Measurements from ENCODE around the gene PNPLA6. TPM values are rescaled to one million over a fixed set of nuclear protein-coding genes. Genes with fewer than 3 reads are reported as not detected.
"Not testable (repeated sequence)": the region's sequence is repeated elsewhere in the genome, so short reads cannot be mapped to it uniquely, and the experiment has no call there.

PNPLA6 gene
- total RNA-seq, 1 experiment from 2014 or later, result 175 TPM

DNA sequence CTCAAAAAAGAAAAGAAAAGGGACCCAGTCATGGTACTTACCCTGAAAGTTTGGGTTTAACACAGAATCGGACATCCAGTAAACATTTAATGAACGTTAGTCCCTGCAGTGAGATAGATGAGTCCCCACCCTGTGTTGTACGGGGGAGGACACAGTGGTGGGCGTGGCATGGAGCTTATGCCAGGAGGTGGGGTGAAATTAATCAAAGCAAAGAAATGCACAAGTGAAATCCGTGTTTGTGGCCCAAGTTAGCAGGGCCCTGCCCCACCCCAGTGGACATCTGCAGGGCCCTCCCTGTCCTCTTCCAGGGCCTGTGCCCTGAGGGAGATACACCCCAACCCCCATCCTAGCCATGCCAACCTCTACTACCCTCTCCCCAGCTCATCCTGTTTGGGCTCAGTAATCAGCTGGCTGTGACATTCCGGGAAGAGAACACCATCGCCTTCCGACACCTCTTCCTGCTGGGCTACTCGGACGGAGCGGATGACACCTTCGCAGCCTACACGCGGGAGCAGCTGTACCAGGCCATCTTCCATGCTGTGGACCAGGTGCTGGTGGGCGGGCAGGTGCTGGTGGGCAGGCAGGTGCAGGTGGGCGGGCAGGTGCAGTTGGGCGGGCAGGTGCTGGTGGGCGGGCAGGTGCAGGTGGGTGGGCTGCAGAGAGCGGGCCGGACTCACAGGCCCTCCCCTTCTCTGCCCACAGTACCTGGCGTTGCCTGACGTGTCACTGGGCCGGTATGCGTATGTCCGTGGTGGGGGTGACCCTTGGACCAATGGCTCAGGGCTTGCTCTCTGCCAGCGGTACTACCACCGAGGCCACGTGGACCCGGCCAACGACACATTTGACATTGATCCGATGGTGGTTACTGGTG, 9.2 kb upstream of the PNPLA6 start:
- Histone ChIP-seq H3K27me3 (no peaks in the 10 kb centered on the region), H3K4me3 (no peak overlapping the region), H3K36me3 (peaks cover 23% of the 10 kb centered on the region), H3K9me3 (no peaks in the 10 kb centered on the region)
- DNase-seq, result no peak

DNA sequence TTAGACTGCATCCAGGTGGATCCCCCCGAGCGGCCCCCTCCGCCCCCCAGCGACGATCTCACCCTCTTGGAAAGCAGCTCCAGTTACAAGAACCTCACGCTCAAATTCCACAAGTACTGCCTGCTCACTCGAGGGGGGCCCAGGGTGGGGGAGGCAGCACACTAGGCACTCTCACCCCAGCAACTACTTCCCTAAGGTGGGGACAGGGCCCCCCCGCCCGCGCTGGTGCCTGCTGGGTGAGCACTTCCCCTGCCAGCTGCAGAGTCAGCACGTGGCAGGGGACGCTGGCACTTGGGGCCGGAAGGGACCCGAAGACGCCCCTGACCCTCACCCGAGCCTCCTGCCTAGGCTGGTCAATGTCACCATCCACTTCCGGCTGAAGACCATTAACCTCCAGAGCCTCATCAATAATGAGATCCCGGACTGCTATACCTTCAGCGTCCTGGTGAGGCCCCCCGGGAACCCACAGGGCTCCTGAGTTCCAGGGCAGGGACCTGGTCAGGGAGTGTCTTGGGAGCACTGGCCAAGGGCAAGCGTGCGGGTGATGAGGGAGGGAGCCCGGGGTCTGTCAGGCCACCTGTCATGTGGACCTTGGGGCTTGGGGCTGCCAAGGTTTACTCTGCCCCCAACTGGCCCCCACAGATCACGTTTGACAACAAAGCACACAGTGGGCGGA, 7.9 kb upstream of the PNPLA6 start:
- H3K4me3 ChIP-seq, result no peak overlapping the region
- DNase-seq, result no peak

DNA sequence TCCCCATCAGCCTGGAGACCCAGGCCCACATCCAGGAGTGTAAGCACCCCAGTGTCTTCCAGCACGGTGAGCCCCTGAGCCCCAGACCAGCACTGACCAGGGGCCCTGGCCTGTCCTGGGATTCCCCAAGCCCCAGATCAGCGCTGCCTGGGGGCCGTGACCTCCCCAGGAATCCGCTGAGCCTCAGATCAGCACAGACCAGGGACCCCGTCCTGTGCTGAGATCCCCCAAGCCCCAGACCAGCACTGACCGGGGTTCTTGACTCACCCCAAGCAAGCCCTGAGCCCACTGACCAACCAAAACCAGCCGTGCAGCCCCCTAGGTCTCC, 7.4 kb upstream of the PNPLA6 start:
- Histone ChIP-seq H3K36me3 (peaks cover 27% of the 10 kb centered on the region), H3K4me3 (no peak overlapping the region), H3K27me3 (no peaks in the 10 kb centered on the region), H3K9me3 (no peaks in the 10 kb centered on the region)
- no peak for DNase-seq

More for the DNA sequence above, 7.9 kb upstream of the PNPLA6 start:
- H3K9me3 ChIP-seq, result no peaks in the 10 kb centered on the region
- no peaks in the 10 kb centered on the region for H3K27me3 ChIP-seq
- peaks cover 25% of the 10 kb centered on the region for H3K36me3 ChIP-seq

DNA sequence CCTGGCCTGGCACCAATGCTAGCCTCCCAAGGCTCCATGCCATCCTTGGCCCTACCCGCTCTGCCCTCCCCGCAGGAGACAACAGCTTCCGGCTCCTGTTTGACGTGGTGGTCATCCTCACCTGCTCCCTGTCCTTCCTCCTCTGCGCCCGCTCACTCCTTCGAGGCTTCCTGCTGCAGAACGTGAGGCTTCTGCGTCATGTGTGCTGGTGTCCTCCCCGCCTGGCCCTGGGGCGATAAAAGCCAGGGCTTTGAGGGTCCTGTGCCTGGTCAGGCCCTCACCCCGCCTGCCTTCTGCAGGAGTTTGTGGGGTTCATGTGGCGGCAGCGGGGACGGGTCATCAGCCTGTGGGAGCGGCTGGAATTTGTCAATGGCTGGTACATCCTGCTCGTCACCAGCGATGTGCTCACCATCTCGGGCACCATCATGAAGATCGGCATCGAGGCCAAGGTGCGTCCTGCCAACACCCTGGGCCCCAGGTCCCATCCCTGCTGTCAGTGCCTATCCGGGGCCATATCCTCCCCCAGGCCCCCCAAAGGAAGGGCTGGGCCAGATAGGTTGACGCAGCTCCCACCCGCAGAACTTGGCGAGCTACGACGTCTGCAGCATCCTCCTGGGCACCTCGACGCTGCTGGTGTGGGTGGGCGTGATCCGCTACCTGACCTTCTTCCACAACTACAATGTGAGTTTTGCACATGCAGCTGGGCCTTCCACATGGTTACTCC, 6.8 kb upstream of the PNPLA6 start:
- DNase-seq, result no peak
- Histone ChIP-seq H3K9me3 (no peaks in the 10 kb centered on the region), H3K4me3 (no peak overlapping the region), H3K27me3 (no peaks in the 10 kb centered on the region), H3K36me3 (peaks cover 32% of the 10 kb centered on the region)

DNA sequence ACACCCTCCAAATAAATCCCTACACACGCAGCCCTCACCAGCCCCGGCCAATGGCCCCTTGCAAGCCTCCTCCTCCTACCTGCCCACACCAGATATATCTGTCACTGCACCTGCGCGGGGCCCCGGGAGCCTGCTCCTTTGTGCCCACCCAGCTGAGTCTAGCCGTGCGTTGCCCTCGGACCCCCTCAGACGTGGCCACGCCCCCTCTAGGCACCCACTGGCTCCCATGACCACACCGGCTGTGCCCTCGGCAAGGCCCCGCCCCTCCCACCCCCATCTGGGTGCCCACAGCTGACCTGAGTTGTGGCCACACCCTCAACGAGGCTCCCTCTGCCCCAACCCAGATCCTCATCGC, 6.3 kb upstream of the PNPLA6 start:
- no peaks in the 10 kb centered on the region for H3K9me3 ChIP-seq
- no peak overlapping the region for H3K4me3 ChIP-seq
- DNase-seq, result no peak
- peaks cover 32% of the 10 kb centered on the region for H3K36me3 ChIP-seq
- H3K27me3 ChIP-seq, result no peaks in the 10 kb centered on the region

DNA sequence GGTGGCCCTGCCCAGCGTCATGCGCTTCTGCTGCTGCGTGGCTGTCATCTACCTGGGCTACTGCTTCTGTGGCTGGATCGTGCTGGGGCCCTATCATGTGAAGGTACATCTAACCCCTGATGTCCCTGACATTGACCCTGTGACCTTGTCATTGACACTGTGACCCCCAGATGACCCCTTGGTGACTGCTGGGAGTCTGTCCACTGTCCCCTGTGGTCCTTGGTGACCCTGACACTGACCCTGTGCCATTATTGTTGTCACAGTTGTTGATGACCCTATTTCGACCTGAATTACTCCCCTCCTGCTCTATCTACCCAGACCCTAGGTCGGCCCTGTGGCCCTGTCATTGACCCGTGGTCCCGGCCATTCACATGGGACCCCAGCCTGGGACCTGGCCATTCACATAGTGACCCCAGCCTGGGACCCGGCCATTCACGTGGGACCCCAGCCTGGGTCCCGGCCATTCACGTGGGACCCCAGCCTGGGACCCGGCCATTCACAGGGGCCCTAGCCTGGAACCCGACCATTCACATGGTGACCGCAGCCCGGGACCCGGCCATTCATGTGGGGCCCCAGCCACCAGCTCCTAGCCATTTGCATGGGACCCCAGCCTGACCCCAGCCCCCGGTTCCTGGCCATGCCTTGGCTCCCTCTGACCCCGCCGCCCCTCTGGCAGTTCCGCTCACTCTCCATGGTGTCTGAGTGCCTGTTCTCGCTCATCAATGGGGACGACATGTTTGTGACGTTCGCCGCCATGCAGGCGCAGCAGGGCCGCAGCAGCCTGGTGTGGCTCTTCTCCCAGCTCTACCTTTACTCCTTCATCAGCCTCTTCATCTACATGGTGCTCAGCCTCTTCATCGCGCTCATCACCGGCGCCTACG, 5.7 kb upstream of the PNPLA6 start:
- no peak overlapping the region for H3K4me3 ChIP-seq
- no peaks in the 10 kb centered on the region for H3K9me3 ChIP-seq
- H3K27me3 ChIP-seq, result no peaks in the 10 kb centered on the region
- H3K36me3 ChIP-seq, result peaks cover 32% of the 10 kb centered on the region
- DNase-seq, result no peak

DNA sequence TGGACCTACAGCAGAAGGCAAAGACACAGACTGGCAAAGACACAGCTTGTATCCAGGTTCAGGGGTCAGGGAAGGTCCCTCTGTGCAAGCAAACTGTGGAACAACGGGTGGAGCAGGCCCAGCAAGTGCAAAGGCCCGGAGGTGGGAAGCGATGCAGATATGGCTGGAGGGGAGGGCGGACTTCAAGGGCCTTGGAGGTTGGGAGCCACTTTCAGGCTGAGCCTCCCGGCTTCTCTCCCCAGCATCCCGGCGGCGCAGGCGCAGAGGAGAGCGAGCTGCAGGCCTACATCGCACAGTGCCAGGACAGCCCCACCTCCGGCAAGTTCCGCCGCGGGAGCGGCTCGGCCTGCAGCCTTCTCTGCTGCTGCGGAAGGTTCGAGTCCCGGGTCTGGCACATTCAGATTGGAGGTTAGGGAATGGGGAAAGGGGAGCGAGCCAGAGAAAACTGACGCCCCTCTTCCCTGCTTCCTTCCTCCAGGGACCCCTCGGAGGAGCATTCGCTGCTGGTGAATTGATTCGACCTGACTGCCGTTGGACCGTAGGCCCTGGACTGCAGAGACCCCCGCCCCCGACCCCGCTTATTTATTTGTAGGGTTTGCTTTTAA, 2.1 kb upstream of the PNPLA6 start:
- no peaks in the 10 kb centered on the region for H3K9me3 ChIP-seq
- no peak for DNase-seq

DNA sequence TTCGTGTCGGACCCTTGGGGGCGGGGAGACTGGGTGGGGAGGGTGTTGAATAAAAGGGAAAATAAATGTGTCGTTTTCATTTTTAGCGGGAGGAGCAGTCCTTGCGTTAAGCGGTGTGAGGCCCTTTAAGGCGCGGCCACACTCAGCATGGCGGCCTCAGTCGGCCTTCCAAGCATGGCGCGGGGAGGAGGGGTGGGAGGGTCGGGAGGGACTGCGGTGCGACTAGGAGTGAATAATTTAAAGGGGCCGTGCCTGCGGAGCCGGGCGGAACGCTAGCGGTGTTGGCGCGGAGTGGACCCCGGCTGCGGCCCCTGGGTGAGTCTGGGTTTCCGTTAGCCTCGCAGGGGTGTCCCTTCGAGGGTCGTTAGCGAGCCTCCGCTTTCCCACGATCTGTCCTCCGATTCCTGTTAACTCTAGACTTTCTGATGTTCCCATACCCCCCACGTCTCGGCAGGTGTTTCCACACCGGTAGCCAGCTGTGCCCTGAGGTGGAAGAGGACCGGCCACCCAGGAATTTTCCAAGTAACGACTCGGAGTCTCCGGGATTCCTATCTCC, 1.5 kb upstream of the PNPLA6 start:
- H3K36me3 ChIP-seq, result peaks cover 45% of the 10 kb centered on the region
- no peaks in the 10 kb centered on the region for H3K9me3 ChIP-seq
- H3K4me3 ChIP-seq, result peak overlapping the region; percentile 86
- no peaks in the 10 kb centered on the region for H3K27me3 ChIP-seq
- DNase-seq, result peak; percentile 88

More for the DNA sequence above, 2.1 kb upstream of the PNPLA6 start:
- Histone ChIP-seq H3K27me3 (no peaks in the 10 kb centered on the region), H3K36me3 (peaks cover 39% of the 10 kb centered on the region), H3K4me3 (peak overlapping the region; percentile 86)

DNA sequence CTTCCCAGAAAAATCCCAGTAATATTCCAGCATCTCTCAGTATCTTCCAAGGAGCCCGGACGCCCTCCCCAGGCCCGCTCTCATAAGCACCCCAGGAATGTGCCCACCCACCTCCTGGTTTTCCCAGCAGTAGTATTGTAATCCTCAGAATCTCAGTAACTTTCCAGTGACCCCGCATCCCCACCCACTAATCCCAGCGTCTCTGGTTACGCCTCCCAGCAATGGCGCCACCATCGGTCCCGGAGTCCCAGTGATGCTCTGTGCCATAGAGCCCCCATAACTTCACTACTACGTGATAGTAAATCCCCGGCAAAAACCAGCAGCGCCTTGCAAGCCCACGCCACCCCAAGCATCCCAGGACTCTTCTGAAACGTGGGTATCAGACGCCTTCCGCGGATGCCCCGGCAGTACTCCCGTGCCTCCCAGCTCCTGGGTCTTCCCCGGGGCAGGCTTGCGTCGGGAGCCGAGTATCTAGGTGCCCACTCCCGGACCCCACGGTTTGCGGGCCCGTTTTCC, 928 bp upstream of the PNPLA6 start:
- peak; percentile 72 for DNase-seq
- Histone ChIP-seq H3K4me3 (peak overlapping the region; percentile 86), H3K27me3 (no peaks in the 10 kb centered on the region), H3K36me3 (peaks cover 46% of the 10 kb centered on the region), H3K9me3 (no peaks in the 10 kb centered on the region)

DNA sequence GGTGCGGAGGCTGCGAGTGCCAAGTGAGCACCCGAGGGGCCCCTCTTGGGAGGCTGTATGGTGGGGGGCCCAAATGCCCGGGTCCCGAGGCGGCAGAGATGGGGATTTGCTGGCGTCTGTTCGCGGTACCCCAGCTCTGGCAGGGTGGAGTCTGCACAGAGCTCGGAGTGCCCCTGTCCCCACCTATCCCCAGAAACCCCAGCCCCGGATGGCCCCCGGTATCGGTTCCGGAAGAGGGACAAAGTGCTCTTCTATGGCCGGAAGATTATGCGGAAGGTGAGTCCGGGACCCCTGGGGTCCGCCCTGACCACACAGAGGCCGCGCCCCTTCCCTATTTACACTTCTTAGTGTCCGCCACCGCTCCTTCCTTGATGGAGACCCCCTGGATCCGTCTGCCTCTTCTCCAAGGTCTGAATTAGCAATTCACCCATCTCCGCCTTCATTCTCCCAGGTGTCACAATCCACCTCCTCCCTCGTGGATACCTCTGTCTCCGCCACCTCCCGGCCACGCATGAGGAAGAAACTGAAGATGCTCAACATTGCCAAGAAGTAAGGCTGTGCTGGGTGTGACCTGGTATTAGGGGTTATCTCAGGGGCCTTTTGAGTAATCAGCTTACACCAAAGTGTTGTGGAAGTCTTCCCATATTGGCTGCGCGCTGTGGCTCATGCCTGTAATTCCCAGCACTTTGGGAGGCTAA, 630 bp downstream of the PNPLA6 start:
- DNase-seq, result no peak
- Histone ChIP-seq H3K27me3 (no peaks in the 10 kb centered on the region), H3K4me3 (peak overlapping the region; percentile 86), H3K36me3 (peaks cover 42% of the 10 kb centered on the region), H3K9me3 (no peaks in the 10 kb centered on the region)

DNA sequence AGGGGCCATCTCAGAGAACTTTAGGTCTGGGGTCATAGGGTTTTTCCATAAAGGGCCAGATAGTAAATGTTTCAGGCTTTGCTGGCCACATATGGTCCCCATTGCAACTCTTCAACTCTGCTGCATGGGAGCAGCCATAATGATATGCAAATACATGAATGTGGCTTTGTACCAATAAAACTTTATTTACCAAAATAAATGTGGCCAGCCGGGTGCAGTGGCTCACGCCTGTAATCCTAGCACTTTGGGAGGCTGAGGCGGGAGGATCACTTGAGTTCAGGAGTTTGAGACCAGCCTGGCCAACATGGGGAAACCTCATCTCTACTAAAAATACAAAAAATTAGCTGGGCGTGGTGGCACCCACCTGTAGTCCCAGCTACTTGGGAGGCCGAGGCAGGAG, 3.5 kb downstream of the PNPLA6 start:
- not testable (repeated sequence) for H3K27me3 ChIP-seq, H3K4me3 ChIP-seq, H3K9me3 ChIP-seq, DNase-seq
- H3K36me3 ChIP-seq, result peaks cover 55% of the 10 kb centered on the region

DNA sequence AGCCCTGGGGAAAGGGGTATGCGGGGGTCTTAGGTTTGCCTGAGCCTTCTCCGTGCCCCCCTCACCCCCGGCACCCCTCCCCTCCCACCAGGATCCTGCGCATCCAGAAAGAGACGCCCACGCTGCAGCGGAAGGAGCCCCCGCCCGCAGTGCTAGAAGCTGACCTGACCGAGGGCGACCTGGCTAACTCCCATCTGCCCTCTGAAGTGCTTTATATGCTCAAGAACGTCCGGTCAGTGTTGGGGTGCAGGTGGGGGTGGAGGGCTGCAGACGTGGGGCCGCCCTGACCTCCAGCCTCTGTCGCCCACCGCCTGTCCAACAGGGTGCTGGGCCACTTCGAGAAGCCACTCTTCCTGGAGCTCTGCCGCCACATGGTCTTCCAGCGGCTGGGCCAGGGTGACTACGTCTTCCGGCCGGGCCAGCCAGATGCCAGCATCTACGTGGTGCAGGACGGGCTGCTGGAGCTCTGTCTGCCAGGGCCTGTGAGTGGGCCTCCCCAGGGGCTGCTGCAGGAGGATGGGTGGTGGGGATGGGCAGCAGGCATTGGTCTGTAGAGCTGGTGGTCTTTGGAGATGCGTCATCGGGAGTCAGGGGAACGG, 4.4 kb downstream of the PNPLA6 start:
- Histone ChIP-seq H3K27me3 (no peaks in the 10 kb centered on the region), H3K9me3 (no peaks in the 10 kb centered on the region), H3K36me3 (peaks cover 59% of the 10 kb centered on the region), H3K4me3 (no peak overlapping the region)
- no peak for DNase-seq

DNA sequence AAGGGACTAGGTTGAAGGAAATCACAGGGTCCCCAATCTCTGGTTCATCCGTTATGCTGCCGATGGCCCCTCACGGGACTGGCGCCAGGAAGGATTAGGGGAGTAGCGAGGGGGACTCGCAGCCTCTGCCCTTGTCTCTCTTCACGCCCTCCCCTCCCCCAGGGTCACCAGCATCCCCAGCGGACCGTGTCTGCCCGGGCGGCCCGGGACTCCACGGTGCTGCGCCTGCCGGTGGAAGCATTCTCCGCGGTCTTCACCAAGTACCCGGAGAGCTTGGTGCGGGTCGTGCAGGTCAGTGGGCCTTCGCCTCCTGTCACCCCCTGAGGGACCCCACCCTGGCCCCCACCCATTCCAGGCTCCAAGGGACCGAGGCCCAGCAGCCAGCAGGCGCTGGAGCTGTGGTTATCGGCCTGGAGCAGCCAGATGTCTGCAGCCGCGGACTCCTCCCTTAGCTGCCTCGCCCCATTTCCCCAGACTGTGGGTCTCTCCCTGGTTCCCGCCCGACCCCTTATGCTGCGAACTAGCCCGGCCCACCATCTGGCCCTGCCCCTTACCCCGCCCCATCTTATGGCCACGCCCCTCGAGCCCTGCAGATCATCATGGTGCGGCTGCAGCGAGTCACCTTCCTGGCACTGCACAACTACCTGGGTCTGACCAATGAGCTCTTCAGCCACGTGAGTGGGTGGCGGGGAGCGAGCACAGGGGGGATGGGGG, 5.4 kb downstream of the PNPLA6 start:
- DNase-seq, result peak; percentile 71
- H3K27me3 ChIP-seq, result no peaks in the 10 kb centered on the region
- H3K9me3 ChIP-seq, result no peaks in the 10 kb centered on the region
- peaks cover 64% of the 10 kb centered on the region for H3K36me3 ChIP-seq
- H3K4me3 ChIP-seq, result no peak overlapping the region

DNA sequence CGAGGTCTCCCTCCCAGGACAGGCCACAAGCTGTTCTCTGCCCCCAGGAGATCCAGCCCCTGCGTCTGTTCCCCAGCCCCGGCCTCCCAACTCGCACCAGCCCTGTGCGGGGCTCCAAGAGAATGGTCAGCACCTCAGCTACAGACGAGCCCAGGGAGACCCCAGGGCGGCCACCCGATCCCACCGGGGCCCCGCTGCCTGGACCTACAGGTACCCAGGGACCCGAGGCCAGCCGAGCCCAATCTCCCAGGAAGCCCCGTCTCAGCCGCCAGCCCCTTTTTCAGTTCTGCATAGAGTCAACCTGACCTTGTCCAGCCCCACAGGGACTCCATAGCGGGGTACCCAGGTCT, 5.9 kb downstream of the PNPLA6 start:
- DNase-seq, result no peak
- Histone ChIP-seq H3K4me3 (no peak overlapping the region), H3K36me3 (peaks cover 64% of the 10 kb centered on the region), H3K27me3 (no peaks in the 10 kb centered on the region), H3K9me3 (no peaks in the 10 kb centered on the region)

Data from MG63 (cell line).